Measurements from ENCODE around the gene MORN1. TPM values are rescaled to one million over a fixed set of nuclear protein-coding genes. Genes with fewer than 3 reads are reported as not detected.

The MORN1 gene
- total and polyA plus RNA-seq, 4 donors, result 2.3 to 6.9 (median 3.6) TPM

DNA sequence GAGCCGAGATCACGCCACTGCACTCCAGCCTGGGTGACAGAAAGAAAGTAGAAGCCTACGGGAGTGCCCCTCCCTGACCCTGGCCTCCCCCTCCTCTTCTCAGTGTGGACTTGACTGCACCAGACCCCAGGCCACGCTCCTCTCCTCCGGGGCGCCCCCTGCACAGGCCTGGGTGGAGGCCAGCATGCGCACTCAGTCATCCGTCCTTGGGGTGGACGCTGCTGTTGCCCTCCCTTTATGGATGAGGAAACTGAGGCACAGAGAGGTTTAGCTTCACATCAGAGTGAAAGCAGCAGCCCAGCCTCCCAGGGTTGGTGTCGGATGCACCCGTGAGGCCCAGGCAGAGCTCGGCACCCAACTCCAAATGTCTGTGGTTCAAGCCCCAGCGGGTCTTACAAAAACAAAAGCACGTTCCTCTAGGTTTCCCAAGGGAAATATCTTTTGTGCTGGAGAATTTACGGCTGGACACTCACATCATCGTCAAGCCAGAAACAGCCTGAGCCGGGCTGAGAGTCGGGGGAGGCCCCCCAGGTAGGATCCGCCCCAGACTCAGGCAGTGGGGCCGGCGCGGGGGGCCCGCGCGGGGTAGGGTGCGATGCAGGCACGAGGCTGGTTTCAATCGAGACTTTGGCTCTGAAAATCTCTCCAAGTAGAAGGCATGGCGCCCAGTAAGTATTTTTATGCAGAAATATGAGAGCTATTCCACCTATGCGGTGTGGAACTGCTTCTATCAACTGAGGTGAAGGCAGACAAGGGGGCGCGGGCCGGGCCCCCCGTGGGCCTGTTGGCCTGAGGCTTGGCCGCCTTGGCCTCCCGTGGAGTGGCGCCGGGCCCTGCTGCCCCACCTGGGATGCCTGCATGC is 36.6 kb downstream of the MORN1 start:
- TF ChIP-seq SP1 (IDR thresholded peaks at IDR 0.05) (no peak), YY1 (IDR thresholded peaks at IDR 0.05) (no peak), GABPA (IDR thresholded peaks at IDR 0.05 in 1 of 2, conservative IDR thresholded peaks at IDR 0.05 in 1 of 2) (no peak), NR2F2 (IDR thresholded peaks at IDR 0.05) (no peak)
- TF ChIP-seq, protein P1, sequence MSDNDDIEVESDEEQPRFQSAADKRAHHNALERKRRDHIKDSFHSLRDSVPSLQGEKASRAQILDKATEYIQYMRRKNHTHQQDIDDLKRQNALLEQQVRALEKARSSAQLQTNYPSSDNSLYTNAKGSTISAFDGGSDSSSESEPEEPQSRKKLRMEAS (IDR thresholded peaks at IDR 0.05), result no peak
- Histone ChIP-seq H3K9ac (ENCODE audit: low read depth in 1 of 2, low read length in 2 of 2) (no peak overlapping the region), H3K9me3 (ENCODE audit: control insufficient read depth in 4 of 4, low read length in 3 of 4) (no peaks in the 10 kb centered on the region), H3K4me1 (ENCODE audit: control insufficient read depth in 4 of 4, insufficient read depth in 4 of 4, low read length in 3 of 4) (no peaks in the 10 kb centered on the region), H3K4me3 (ENCODE audit: low read depth in 1 of 3, low read length in 3 of 3) (no peak overlapping the region), H3K27ac (ENCODE audit: low read depth in 1 of 2, low read length in 2 of 2) (no peak overlapping the region), H3K36me3 (ENCODE audit: control insufficient read depth in 4 of 4, insufficient read depth in 3 of 4, low read depth in 1 of 4, low read length in 3 of 4) (no peaks in the 10 kb centered on the region), H3K27me3 (ENCODE audit: control insufficient read depth in 4 of 4, insufficient read depth in 4 of 4, low read length in 3 of 4) (no peaks in the 10 kb centered on the region)
- 94% methylated on average over 38 of the region's 38 CpGs for WGBS
- DNase-seq (ENCODE audit: low spot score), result no peak

DNA sequence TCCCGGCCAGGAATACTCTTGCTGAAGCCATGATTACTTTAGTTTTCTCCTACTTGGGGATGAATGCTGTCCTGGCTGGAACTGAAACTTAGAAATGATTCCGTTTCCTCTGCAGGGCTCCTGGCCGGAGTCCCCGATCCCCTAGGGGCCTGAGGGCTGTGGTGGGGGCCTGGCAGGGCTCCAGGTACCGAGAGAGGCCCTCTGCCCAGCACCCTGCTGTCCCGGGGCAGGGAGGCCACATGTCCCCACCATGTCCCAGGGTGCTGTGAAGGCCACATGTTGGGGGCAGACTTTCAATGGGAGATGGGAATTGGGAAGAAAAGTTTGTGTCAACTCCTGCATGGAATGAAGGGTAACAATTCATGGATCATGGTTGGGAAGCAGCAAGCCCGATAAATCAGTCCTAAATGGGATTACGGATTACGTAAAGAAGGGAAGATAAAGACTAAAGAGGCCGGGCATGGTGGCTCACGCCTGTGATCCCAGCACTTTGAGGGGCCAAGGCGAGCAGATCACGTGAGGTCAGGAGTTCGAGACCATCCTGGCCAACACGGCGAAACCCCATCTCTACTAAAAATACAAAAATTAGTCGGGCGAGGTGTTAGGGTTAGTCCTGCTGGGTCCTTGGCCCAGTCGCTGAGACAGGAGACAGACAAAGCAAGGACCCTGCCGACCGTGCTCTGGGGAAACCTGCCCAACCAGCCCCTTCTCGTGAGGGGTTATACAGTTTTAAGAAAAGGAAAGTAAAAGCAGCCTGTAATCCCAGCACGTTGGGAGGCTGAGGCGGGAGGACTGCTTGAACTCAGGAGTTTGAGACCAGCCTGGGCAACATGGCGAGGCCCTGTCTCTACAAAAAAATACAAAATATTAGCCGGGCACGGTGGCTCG is 37.6 kb downstream of the MORN1 start:
- no peaks in the 10 kb centered on the region for H3K36me3 ChIP-seq (ENCODE audit: control insufficient read depth in 4 of 4, insufficient read depth in 3 of 4, low read depth in 1 of 4, low read length in 3 of 4)
- no peaks in the 10 kb centered on the region for H3K9me3 ChIP-seq (ENCODE audit: control insufficient read depth in 4 of 4, low read length in 3 of 4)
- WGBS, result 87% methylated on average over 28 of the region's 28 CpGs
- H3K4me3 ChIP-seq (ENCODE audit: low read depth in 1 of 3, low read length in 3 of 3), result no peak overlapping the region
- no peak overlapping the region for H3K27ac ChIP-seq (ENCODE audit: low read depth in 1 of 2, low read length in 2 of 2)
- H3K9ac ChIP-seq (ENCODE audit: low read depth in 1 of 2, low read length in 2 of 2), result no peak overlapping the region
- no peaks in the 10 kb centered on the region for H3K4me1 ChIP-seq (ENCODE audit: control insufficient read depth in 4 of 4, insufficient read depth in 4 of 4, low read length in 3 of 4)
- no peak for DNase-seq (ENCODE audit: low spot score)
- no peak for TF ChIP-seq EGR1 (IDR thresholded peaks at IDR 0.05; ENCODE audit: low read depth in 2 of 2)
- TF ChIP-seq, protein P2, sequence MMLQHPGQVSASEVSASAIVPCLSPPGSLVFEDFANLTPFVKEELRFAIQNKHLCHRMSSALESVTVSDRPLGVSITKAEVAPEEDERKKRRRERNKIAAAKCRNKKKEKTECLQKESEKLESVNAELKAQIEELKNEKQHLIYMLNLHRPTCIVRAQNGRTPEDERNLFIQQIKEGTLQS (IDR thresholded peaks at IDR 0.05), result no peak
- TF ChIP-seq, protein P1 (IDR thresholded peaks at IDR 0.05), result no peak
- TF ChIP-seq FOXA2 (IDR thresholded peaks at IDR 0.05), result no peak
- TF ChIP-seq, protein P3, sequence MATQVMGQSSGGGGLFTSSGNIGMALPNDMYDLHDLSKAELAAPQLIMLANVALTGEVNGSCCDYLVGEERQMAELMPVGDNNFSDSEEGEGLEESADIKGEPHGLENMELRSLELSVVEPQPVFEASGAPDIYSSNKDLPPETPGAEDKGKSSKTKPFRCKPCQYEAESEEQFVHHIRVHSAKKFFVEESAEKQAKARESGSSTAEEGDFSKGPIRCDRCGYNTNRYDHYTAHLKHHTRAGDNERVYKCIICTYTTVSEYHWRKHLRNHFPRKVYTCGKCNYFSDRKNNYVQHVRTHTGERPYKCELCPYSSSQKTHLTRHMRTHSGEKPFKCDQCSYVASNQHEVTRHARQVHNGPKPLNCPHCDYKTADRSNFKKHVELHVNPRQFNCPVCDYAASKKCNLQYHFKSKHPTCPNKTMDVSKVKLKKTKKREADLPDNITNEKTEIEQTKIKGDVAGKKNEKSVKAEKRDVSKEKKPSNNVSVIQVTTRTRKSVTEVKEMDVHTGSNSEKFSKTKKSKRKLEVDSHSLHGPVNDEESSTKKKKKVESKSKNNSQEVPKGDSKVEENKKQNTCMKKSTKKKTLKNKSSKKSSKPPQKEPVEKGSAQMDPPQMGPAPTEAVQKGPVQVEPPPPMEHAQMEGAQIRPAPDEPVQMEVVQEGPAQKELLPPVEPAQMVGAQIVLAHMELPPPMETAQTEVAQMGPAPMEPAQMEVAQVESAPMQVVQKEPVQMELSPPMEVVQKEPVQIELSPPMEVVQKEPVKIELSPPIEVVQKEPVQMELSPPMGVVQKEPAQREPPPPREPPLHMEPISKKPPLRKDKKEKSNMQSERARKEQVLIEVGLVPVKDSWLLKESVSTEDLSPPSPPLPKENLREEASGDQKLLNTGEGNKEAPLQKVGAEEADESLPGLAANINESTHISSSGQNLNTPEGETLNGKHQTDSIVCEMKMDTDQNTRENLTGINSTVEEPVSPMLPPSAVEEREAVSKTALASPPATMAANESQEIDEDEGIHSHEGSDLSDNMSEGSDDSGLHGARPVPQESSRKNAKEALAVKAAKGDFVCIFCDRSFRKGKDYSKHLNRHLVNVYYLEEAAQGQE (IDR thresholded peaks at IDR 0.05), result no peak
- TF ChIP-seq HNF4G (IDR thresholded peaks at IDR 0.05), result no peak
- TF ChIP-seq, protein P4, sequence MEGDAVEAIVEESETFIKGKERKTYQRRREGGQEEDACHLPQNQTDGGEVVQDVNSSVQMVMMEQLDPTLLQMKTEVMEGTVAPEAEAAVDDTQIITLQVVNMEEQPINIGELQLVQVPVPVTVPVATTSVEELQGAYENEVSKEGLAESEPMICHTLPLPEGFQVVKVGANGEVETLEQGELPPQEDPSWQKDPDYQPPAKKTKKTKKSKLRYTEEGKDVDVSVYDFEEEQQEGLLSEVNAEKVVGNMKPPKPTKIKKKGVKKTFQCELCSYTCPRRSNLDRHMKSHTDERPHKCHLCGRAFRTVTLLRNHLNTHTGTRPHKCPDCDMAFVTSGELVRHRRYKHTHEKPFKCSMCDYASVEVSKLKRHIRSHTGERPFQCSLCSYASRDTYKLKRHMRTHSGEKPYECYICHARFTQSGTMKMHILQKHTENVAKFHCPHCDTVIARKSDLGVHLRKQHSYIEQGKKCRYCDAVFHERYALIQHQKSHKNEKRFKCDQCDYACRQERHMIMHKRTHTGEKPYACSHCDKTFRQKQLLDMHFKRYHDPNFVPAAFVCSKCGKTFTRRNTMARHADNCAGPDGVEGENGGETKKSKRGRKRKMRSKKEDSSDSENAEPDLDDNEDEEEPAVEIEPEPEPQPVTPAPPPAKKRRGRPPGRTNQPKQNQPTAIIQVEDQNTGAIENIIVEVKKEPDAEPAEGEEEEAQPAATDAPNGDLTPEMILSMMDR (IDR thresholded peaks at IDR 0.05; ENCODE audit: low read depth, low read length, missing input control), result no peak
- no peak for TF ChIP-seq RXRA (IDR thresholded peaks at IDR 0.05)
- no peak for TF ChIP-seq TAF1 (conservative IDR thresholded peaks at IDR 0.05)
- TF ChIP-seq, protein P5, sequence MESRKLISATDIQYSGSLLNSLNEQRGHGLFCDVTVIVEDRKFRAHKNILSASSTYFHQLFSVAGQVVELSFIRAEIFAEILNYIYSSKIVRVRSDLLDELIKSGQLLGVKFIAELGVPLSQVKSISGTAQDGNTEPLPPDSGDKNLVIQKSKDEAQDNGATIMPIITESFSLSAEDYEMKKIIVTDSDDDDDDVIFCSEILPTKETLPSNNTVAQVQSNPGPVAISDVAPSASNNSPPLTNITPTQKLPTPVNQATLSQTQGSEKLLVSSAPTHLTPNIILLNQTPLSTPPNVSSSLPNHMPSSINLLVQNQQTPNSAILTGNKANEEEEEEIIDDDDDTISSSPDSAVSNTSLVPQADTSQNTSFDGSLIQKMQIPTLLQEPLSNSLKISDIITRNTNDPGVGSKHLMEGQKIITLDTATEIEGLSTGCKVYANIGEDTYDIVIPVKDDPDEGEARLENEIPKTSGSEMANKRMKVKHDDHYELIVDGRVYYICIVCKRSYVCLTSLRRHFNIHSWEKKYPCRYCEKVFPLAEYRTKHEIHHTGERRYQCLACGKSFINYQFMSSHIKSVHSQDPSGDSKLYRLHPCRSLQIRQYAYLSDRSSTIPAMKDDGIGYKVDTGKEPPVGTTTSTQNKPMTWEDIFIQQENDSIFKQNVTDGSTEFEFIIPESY (IDR thresholded peaks at IDR 0.05), result no peak
- no peak for TF ChIP-seq NR2F2 (IDR thresholded peaks at IDR 0.05)
- TF ChIP-seq JUND (IDR thresholded peaks at IDR 0.05), result no peak
- no peak for TF ChIP-seq RAD21 (IDR thresholded peaks at IDR 0.05)
- TF ChIP-seq YY1 (IDR thresholded peaks at IDR 0.05), result no peak
- TF ChIP-seq SP1 (IDR thresholded peaks at IDR 0.05), result no peak
- TF ChIP-seq HNF4A (conservative IDR thresholded peaks at IDR 0.05), result no peak
- no peaks in the 10 kb centered on the region for H3K27me3 ChIP-seq (ENCODE audit: control insufficient read depth in 4 of 4, insufficient read depth in 4 of 4, low read length in 3 of 4)

Measured in liver (tissue), 9 donors.